Stimulated activated CD8-positive, alpha-beta memory T cell treated with anti-CD3 and anti-CD28 coated beads, Interleukin-4, amount 100 ng/mL, for 4 hours (primary cell): ENCODE results near the gene GPR150.

Experiments used
- DNase-seq, 2 donors: peaks; one replicate each; pipeline ENCODE4 v3.0.0-alpha.2; 2020; ENCODE audit warnings: low read depth in 2 of 2, low spot score in 1 of 2

Gene GPR150

DNA sequence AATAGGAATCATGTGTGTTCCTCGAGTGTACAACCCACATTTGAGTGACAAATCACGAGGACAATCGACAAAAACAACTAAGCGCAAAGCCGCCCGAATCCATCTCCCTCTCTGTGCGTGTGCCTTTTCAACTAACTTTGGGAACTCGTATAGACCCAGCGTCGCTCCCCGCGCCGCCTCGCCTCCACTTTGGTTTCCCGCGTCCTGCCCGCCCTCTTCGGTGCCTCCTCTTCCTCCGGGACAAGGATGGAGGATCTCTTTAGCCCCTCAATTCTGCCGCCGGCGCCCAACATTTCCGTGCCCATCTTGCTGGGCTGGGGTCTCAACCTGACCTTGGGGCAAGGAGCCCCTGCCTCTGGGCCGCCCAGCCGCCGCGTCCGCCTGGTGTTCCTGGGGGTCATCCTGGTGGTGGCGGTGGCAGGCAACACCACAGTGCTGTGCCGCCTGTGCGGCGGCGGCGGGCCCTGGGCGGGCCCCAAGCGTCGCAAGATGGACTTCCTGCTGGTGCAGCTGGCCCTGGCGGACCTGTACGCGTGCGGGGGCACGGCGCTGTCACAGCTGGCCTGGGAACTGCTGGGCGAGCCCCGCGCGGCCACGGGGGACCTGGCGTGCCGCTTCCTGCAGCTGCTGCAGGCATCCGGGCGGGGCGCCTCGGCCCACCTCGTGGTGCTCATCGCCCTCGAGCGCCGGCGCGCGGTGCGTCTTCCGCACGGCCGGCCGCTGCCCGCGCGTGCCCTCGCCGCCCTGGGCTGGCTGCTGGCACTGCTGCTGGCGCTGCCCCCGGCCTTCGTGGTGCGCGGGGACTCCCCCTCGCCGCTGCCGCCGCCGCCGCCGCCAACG lies at the start of gene GPR150:
GPR150 (plus strand) TSS at position 58 of the 840 bp plus-strand sequence; CDS start at position 247, 189 bp downstream.
- DNase-seq, result peak; percentile 17 to 33

- no peak for DNase-seq
Measured at GRCh38 chr5:95572016-95572415, 47.9 kb upstream of the GPR150 start.

GRCh38 chr5:95581576-95581975 lies 38.3 kb upstream of the GPR150 start:
- DNase-seq, result no peak

- DNase-seq, result no peak
Measured at GRCh38 chr5:95583992-95584391, 35.9 kb upstream of the GPR150 start.

DNA sequence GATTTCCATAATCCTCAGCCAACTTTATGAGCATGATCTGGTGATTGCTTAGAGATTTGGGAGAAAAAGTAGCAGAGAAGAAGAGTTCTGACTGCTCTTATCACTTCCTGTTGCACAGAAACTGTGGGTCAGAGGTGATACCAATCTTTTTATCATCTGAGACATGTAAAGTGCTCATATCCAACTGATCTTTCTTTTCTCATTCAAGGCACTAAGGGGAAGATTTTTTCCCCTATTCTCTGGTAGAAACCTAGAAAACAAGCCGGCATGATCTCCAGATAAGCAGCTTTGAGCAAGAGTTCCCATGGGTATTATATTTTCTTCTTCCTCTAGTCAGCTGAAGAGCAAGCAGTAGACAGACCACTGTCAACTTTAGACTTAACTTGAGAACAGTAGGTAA lies 29.0 kb upstream of the GPR150 start:
- DNase-seq, result no peak

DNA sequence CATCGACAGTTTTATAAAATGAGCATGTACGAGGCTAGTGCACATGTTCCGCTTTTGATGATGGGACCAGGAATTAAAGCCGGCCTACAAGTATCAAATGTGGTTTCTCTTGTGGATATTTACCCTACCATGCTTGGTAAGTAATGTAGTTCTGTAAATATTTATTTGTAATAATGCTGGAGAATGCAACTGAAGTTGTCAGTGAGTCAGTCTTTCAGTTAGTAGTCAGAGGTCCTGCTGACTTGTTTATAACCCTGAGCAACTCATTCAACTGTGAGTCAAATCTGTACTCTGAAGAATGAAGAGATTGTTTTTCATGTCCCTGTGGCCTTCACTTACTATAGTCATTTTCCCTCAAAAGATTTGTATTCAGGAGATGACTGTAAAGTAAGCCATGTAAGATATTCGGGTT lies 28.4 kb upstream of the GPR150 start:
- no peak for DNase-seq

GRCh38 chr5:95595289-95595931 lies 24.5 kb upstream of the GPR150 start:
- no peak for DNase-seq

DNA sequence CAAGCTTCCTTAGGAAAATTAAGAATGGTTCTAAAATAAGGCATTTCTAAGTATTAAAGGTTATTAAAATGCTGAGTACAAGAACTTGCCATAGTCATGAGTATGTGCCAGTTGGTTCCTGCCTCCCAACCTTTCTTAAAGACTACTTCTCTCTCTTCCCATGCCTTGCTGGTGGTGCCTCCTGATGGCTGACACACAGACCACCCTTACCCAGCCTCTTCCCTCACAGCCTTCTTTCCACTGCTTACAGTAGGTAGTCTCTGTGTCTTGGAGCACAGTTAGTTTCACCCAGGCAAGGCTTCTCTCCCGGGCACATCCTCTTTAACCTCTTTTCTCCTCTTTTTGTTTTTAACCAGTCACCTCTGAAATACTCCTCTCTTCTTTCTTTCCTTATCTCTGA lies 20.6 kb upstream of the GPR150 start:
- no peak for DNase-seq

DNA sequence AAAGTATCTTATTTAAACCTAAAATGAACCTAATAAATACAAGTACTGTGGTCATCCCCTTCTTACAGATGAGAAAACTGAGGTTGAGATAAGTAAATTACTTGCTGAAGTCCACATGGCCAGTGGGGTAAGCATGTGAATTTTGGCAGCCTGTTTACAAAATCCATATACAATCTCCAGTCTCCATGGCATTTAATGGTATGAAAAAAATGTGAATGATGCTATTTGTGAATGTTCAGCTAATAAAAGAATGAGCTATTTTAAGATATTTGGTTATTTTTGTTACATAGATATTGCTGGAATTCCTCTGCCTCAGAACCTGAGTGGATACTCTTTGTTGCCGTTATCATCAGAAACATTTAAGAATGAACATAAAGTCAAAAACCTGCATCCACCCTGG lies 19.3 kb upstream of the GPR150 start:
- no peak for DNase-seq

GRCh38 chr5:95605786-95606185 lies 14.1 kb upstream of the GPR150 start:
- DNase-seq, result no peak

GRCh38 chr5:95606419-95606818 lies 13.5 kb upstream of the GPR150 start:
- DNase-seq, result no peak

DNA sequence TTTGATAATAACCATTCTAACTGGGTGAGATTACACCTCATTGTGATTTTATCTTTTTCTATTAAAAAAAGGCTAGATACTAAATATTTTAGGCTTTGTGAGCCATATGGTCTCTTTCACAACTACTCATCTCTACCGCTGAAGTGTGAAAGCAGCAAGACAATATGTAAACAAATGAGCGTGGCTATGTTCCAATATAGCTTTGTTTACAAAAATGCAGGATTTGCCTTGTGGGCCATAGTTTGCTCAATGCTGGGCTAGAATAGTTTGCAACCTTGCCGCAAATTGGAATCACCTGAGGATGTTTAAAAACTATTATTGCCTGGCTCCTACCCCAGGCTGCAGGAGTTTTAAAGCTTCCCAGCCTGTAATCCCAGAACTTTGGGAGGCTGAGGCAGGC lies 10.2 kb upstream of the GPR150 start:
- DNase-seq, result no peak

GRCh38 chr5:95610546-95610945 lies 9.3 kb upstream of the GPR150 start:
- no peak for DNase-seq

DNA sequence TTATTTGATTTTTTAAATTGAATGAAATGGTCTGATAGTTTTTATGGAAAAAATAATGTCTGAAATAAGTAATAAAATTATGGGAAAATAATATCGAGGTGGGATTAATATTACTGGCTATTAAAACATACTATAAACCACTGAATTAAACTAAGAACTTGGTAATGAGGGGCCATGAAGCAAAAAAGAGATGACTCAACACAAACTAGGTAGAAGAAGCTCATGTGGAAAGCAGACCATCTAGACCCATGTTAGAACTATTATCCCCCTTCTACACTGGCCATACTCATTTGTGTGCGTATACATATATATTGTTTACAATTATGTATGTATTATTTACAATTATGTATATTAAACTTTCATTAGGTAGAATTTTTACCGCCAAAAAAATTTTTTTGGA lies 8.5 kb upstream of the GPR150 start:
- DNase-seq, result no peak

DNA sequence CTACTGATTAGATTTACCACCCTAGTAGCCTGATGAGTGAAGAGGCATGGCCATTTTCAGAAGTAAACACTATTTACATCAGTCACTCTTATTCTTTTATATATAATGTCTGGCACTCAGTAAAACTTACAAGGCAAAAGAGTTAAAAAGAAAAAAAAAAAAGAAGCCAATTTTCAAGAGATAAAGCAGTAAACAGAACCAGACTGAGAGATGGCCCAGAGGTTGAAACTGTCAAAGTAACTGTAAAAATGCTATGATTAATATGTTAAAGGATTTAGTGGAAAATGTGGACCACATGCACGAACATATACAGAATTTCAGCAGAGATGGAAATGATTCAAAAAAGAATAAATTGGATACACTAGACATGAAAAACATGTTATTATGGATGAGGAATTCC lies 6.4 kb upstream of the GPR150 start:
- DNase-seq, result no peak

- no peak for DNase-seq
Measured at GRCh38 chr5:95615164-95615467, 4.8 kb upstream of the GPR150 start.

DNA sequence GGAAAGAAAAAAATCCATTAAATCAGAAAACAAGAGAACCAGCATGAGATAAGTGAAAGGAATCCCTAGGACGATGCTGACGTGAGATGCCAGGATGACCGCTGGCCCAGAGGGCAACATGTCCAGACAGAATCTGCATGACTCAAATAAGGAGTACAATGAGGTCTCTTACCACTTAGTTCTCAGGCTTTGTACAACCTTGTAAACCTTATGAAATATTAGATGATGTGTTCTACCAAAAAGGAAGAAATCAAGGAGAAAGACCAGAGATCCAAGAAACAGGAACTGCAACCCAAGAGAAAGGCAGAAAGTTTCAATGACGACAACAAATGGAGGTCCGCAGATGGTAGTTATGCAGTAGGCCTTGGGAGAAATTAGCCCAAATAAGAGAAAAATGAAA lies 2.8 kb upstream of the GPR150 start:
- no peak for DNase-seq

- no peak for DNase-seq
Measured at GRCh38 chr5:95619096-95619495, 791 bp upstream of the GPR150 start.

GRCh38 chr5:95619514-95620029 lies 315 bp upstream of the GPR150 start:
- DNase-seq, result no peak

GRCh38 chr5:95620870-95621838 lies 1.3 kb downstream of the GPR150 start:
- DNase-seq, result no peak

DNA sequence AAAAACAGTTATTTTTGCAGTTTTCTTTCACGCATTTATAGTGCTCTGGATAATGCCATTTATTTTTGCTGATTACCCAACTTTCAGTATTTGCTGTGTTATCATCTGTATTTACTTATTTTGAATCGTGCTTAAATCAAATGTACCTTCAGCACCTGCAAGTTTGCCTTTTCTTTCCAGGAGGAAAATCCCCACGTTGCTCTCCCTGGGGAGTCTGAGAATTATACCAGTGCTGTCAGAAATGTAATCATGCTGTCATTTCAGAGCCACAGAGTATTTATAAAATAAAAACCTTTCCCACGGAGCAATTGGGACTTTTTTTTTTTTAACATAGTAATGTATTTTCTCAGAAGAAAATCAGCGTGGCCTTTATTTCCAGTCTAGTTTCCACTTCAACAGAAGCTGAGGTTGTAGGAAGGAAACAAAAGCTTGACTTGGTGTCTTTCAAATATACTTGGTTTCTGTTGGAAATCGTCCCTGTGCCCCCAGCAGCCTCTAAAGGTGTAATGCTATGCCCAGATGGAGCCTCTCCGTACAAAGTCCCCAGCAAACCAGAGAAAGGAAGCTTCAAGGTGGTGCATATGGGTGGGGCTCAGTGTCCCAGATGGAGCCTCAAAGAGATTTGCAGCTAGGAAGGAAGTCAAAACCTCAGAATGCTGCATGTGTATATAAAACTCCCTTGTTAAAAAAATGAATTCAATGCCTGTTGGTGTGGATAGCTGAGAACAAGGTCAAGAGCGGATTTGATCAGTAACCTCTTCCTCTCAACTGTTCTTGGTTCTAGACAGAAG lies 2.1 kb downstream of the GPR150 start:
- DNase-seq, result no peak
